ENCODE results near the gene FAM120B.

Gene FAM120B

GRCh38 chr6:170287371-170287876, 19.1 kb upstream of the FAM120B start:
- DNase-seq = no peak

- no peak for DNase-seq
These were observed 18.4 kb upstream of the FAM120B start for GRCh38 chr6:170288091-170288631.

GRCh38 chr6:170288852-170289179, 17.7 kb upstream of the FAM120B start:
- DNase-seq = no peak

- no peak for DNase-seq
These were observed 17.2 kb upstream of the FAM120B start for GRCh38 chr6:170289180-170289931.

GRCh38 chr6:170289951-170290295, 16.6 kb upstream of the FAM120B start:
- no peak for DNase-seq

GRCh38 chr6:170290296-170291128, 16.0 kb upstream of the FAM120B start, which contains the start of gene DLL1:
TSS of gene DLL1 (minus strand) at chr6:170291078. CDS start at chr6:170290139, 939 bp downstream.
- DNase-seq = peak; percentile 30

GRCh38 chr6:170291271-170292110, 15.1 kb upstream of the FAM120B start:
- DNase-seq = no peak

GRCh38 chr6:170292111-170292406, 14.5 kb upstream of the FAM120B start:
- DNase-seq = no peak

GRCh38 chr6:170292407-170293158, 14.0 kb upstream of the FAM120B start:
- DNase-seq = no peak

- no peak for DNase-seq
These were observed 13.0 kb upstream of the FAM120B start for GRCh38 chr6:170293341-170294231.

GRCh38 chr6:170294298-170294730, 12.2 kb upstream of the FAM120B start:
- DNase-seq = no peak

- DNase-seq = no peak
These were observed 11.6 kb upstream of the FAM120B start for GRCh38 chr6:170294813-170295509.

GRCh38 chr6:170295510-170296422, 10.8 kb upstream of the FAM120B start:
- DNase-seq = no peak

GRCh38 chr6:170296423-170296745, 10.2 kb upstream of the FAM120B start:
- no peak for DNase-seq

- DNase-seq = no peak
These were observed 9.6 kb upstream of the FAM120B start for GRCh38 chr6:170296746-170297575.

- DNase-seq = no peak
These were observed 8.8 kb upstream of the FAM120B start for GRCh38 chr6:170297576-170298330.

GRCh38 chr6:170298688-170299087, 7.9 kb upstream of the FAM120B start:
- no peak for DNase-seq

- no peak for DNase-seq
These were observed 5.4 kb upstream of the FAM120B start for GRCh38 chr6:170301184-170301583.

Data from KG1 (cell line).